ENCODE results near the gene LRP1B.

DNA sequence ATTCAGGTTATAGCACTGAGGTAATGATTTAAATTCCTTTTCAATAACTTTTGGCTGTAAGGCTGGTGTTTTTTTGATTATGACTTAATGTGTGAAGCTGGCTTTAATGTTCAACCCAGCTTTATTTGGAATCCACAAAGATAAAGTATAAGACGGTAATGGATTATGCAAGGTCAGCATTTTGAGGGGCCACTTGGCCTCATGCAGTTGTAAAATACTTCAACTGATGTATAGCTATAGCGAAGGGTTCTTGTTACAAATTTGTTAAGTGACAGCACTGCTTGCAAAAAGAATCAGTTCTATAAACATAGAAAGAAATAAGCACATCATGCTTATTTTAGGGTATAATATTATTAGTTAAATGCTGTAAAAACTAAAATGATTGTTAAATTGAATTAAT, 36.6 kb downstream of the LRP1B start:
- TF ChIP-seq ATF3 (IDR thresholded peaks at IDR 0.05; ENCODE audit: insufficient read depth, low read depth, low read length) (no peak), SIN3A (conservative IDR thresholded peaks at IDR 0.05 in 1 of 2, IDR thresholded peaks at IDR 0.05 in 1 of 2; ENCODE audit: low read depth in 1 of 2, low read length in 2 of 2) (no peak), EP300 (IDR thresholded peaks at IDR 0.05; ENCODE audit: borderline replicate concordance in 1 of 2, low read depth in 2 of 2, low read length in 2 of 2) (no peak)

Data from H1 (cell line).